GM23338 (cell line): ENCODE measurements around the gene FCHO2. TPM values are rescaled to one million over a fixed set of nuclear protein-coding genes. Genes with fewer than 3 reads are reported as not detected.

Experiments used
- ATAC-seq: fragments of 200-7000 bp; cut with Tn5 transposase; 3 replicates; pipeline ENCODE4 v1.9.1; 2020
- DNase-seq: peaks from one replicate; pipeline ENCODE4 v3.0.0-alpha.2; 2015; ENCODE audit warnings: low spot score
- H2AFZ ChIP-seq: fragments of 200-600 bp; sonication (generic); 2 replicates; pipeline ENCODE4 v1.8.0; 2016; ENCODE audit warnings: antibody characterized with exemption, mild to moderate bottlenecking, moderate library complexity
- H3F3A ChIP-seq: fragments of 200-600 bp; sonication (generic); replicated peaks from 2 replicates; pipeline ENCODE4 v1.8.0; 2017; ENCODE audit warnings: antibody characterized with exemption, mixed run types, low read depth
- H3K27ac ChIP-seq: fragments of 200-600 bp; sonication (generic); 2 replicates; pipeline ENCODE4 v1.6.1; 2016; ENCODE audit warnings: low read depth
- H3K27me3 ChIP-seq: fragments of 200-600 bp; sonication (generic); 2 replicates; pipeline ENCODE4 v1.8.0; 2016; ENCODE audit warnings: mild to moderate bottlenecking, mixed run types, moderate library complexity; ENCODE audit not compliant: insufficient read depth
- H3K36me3 ChIP-seq: fragments of 200-600 bp; sonication (generic); 2 replicates; pipeline ENCODE4 v1.8.0; 2016; ENCODE audit warnings: mild to moderate bottlenecking; ENCODE audit not compliant: insufficient read depth
- H3K4me1 ChIP-seq: fragments of 200-600 bp; sonication (generic); 2 replicates; pipeline ENCODE4 v1.8.0; 2016; ENCODE audit warnings: mild to moderate bottlenecking, moderate library complexity; ENCODE audit not compliant: insufficient read depth
- H3K4me2 ChIP-seq: fragments of 200-600 bp; sonication (generic); 2 replicates; pipeline ENCODE4 v1.7.1; 2017; ENCODE audit warnings: mixed run types
- H3K4me3 ChIP-seq: fragments of 200-600 bp; sonication (generic); 2 replicates; pipeline ENCODE4 v1.6.1; 2016; ENCODE audit warnings: mixed run types
- H3K79me2 ChIP-seq: fragments of 200-600 bp; sonication (generic); replicated peaks from 2 replicates; pipeline ENCODE4 v1.8.0; 2017; ENCODE audit warnings: mild to moderate bottlenecking; ENCODE audit not compliant: insufficient read depth
- H3K9me2 ChIP-seq: fragments of 200-600 bp; sonication (generic); 2 replicates; pipeline ENCODE4 v1.8.0; 2017; ENCODE audit not compliant: insufficient read depth
- H4K20me1 ChIP-seq: fragments of 200-600 bp; sonication (generic); replicated peaks from 2 replicates; pipeline ENCODE4 v1.8.0; 2017; ENCODE audit warnings: mild to moderate bottlenecking; ENCODE audit not compliant: insufficient read depth
- H3K27ac Mint-ChIP-seq: 2 replicates; pipeline ENCODE4 v1.8.0; 2020; ENCODE audit warnings: inconsistent platforms, mild to moderate bottlenecking, moderate library complexity, mixed read lengths
- H3K27me3 Mint-ChIP-seq: 3 replicates; pipeline ENCODE4 v1.8.0; 2022; ENCODE audit warnings: low read depth, mild to moderate bottlenecking, moderate library complexity, mixed read lengths, inconsistent platforms; ENCODE audit not compliant: insufficient read depth, poor library complexity
- H3K36me3 Mint-ChIP-seq: 3 replicates; pipeline ENCODE4 v1.8.0; 2021; ENCODE audit warnings: low read depth, mild to moderate bottlenecking, inconsistent platforms, moderate library complexity, mixed read lengths
- H3K4me1 Mint-ChIP-seq: 3 replicates; pipeline ENCODE4 v1.8.0; 2020; ENCODE audit warnings: mild to moderate bottlenecking, inconsistent platforms, mixed read lengths
- H3K4me3 Mint-ChIP-seq: 3 replicates; pipeline ENCODE4 v1.8.0; 2021; ENCODE audit warnings: moderate library complexity, mild to moderate bottlenecking, inconsistent platforms, mixed read lengths
- H3K9me3 Mint-ChIP-seq: 3 replicates; pipeline ENCODE4 v1.8.0; 2020; ENCODE audit warnings: moderate library complexity, mild to moderate bottlenecking, inconsistent platforms, mixed read lengths
- CREB1 ChIP-seq: fragments of 250-450 bp; sonication (Bioruptor Pico); IDR thresholded peaks from 2 replicates; pipeline ENCODE4 v1.5.0; 2020; ENCODE audit warnings: low read depth, mild to moderate bottlenecking, moderate library complexity
- EZH2 ChIP-seq: fragments of 200-600 bp; sonication (generic); IDR thresholded peaks from one replicate; pipeline ENCODE4 v1.8.0; 2017; ENCODE audit warnings: antibody characterized with exemption, mild to moderate bottlenecking, low read depth; ENCODE audit not compliant: unreplicated experiment
- EZH2phosphoT487 ChIP-seq: fragments of 200-600 bp; sonication (generic); IDR thresholded peaks from one replicate; pipeline ENCODE4 v1.8.1; 2018; ENCODE audit warnings: antibody characterized with exemption; ENCODE audit not compliant: unreplicated experiment
- JUNB ChIP-seq: IDR thresholded peaks from one replicate; pipeline ENCODE4 v1.6.1; 2016; ENCODE audit warnings: antibody characterized with exemption; ENCODE audit not compliant: unreplicated experiment
- NANOG ChIP-seq: IDR thresholded peaks from 2 replicates; pipeline ENCODE4 v1.6.1; 2016; ENCODE audit warnings: antibody characterized with exemption, borderline replicate concordance
- POLR2AphosphoS5 ChIP-seq: IDR thresholded peaks from 2 replicates; pipeline ENCODE4 v1.6.1; 2016; ENCODE audit warnings: antibody characterized with exemption, low read depth
- STAT1 ChIP-seq: IDR thresholded peaks from one replicate; pipeline ENCODE4 v1.6.1; 2016; ENCODE audit warnings: antibody characterized with exemption; ENCODE audit not compliant: unreplicated experiment
- ZNF114 ChIP-seq: fragments of 250-450 bp; sonication (Bioruptor Pico); IDR thresholded peaks from 2 replicates; pipeline ENCODE4 v1.5.0; 2020; ENCODE audit warnings: mild to moderate bottlenecking, moderate library complexity
- ZNF331 ChIP-seq: fragments of 250-450 bp; sonication (Bioruptor Pico); IDR thresholded peaks from 2 replicates; pipeline ENCODE4 v1.5.0; 2020; ENCODE audit warnings: low read depth, mild to moderate bottlenecking, moderate library complexity
- polyA plus RNA-seq: library from polyadenylated mRNA; unstranded; fragments of >200 nt; fragmentation: Nextera tagmentation; extraction: Ambion mirVana; gene quantifications from 2 replicates; pipeline ENCODE4 v1.2.1, GENCODE V29; 2016
- total RNA-seq: library from RNA; depleted of rRNA; stranded (reverse); fragments of >200 nt; shearing (Covaris generic); gene quantifications from 2 replicates; pipeline ENCODE4 v1.2.3, GENCODE V29; 2014
- TF ChIP-seq, protein P1 (sequence below), 2 experiments: fragments of 200-600 bp in 1 of 2; sonication (generic) in 1 of 2; conservative IDR thresholded peaks; 2 replicates each; pipeline versions ENCODE4 v1.5.1 to v1.6.1; 2016 to 2017; ENCODE audit warnings: antibody characterized with exemption in 2 of 2, low read depth in 2 of 2, mild to moderate bottlenecking in 2 of 2, moderate library complexity in 1 of 2
- TF ChIP-seq, protein P2 (sequence below): IDR thresholded peaks from one replicate; pipeline ENCODE4 v1.6.1; 2018; ENCODE audit warnings: antibody characterized with exemption; ENCODE audit not compliant: unreplicated experiment
- TF ChIP-seq, protein P3 (sequence below): IDR thresholded peaks from 2 replicates; pipeline ENCODE4 v1.6.1; 2016; ENCODE audit warnings: antibody characterized with exemption
- TF ChIP-seq, protein P4 (sequence below): fragments of 250-450 bp; sonication (Bioruptor Pico); IDR thresholded peaks from 2 replicates; pipeline ENCODE4 v1.5.0; 2020; ENCODE audit warnings: mild to moderate bottlenecking, moderate library complexity

The FCHO2 gene
- total and polyA plus RNA-seq, 2 experiments from 2014 or later: 8.4 to 10.1 TPM

DNA sequence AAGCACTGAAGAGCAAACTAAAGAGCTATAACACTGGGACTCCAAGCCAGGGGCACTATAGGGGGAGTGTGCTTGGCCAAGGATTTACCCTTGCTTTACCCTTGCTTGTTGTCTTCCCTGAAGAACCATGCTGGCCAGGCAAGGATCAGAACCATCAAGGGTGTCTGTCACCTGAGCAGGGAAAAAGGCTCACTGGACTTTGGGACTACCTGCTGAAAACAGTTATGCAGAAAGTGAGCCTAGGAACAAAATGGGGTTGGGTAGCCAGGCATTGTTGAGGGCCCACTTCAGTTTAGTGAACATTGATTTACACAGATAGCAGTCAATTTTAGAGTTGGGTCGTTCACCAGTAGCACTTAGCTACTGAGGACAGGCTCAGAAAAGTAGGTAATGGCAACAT lies 156.5 kb downstream of the FCHO2 start:
- H3K79me2 ChIP-seq: no peaks in the 10 kb centered on the region
- H3K36me3 Mint-ChIP-seq: no peaks in the 10 kb centered on the region; the same call in 2 of the 3 replicates
- H3K36me3 ChIP-seq: no peaks in the 10 kb centered on the region
- H3K4me1 ChIP-seq: peaks cover 5% of the 10 kb centered on the region; the same call in 1 of the 2 replicates
- no peaks in the 10 kb centered on the region for H4K20me1 ChIP-seq
- peaks cover 5% of the 10 kb centered on the region; the same call in 2 of the 3 replicates for H3K4me1 Mint-ChIP-seq
- no peak overlapping the region for H3K4me3 ChIP-seq
- no peaks in the 10 kb centered on the region for H3K9me3 Mint-ChIP-seq
- no peak for ATAC-seq
- no peaks in the 10 kb centered on the region for H3K9me2 ChIP-seq
- H3K27ac Mint-ChIP-seq: no peak overlapping the region
- H3K4me2 ChIP-seq: no peak overlapping the region
- H3K27me3 ChIP-seq: 0 out of 2 replicates have a peak, but pooled peaks cover under 1% of the 10 kb centered on the region
- no peak overlapping the region for H3K4me3 Mint-ChIP-seq
- peaks cover 2% of the 10 kb centered on the region for H3K27me3 Mint-ChIP-seq
- H2AFZ ChIP-seq: no peak overlapping the region
- no peak overlapping the region for H3K27ac ChIP-seq
- TF ChIP-seq, protein P1, sequence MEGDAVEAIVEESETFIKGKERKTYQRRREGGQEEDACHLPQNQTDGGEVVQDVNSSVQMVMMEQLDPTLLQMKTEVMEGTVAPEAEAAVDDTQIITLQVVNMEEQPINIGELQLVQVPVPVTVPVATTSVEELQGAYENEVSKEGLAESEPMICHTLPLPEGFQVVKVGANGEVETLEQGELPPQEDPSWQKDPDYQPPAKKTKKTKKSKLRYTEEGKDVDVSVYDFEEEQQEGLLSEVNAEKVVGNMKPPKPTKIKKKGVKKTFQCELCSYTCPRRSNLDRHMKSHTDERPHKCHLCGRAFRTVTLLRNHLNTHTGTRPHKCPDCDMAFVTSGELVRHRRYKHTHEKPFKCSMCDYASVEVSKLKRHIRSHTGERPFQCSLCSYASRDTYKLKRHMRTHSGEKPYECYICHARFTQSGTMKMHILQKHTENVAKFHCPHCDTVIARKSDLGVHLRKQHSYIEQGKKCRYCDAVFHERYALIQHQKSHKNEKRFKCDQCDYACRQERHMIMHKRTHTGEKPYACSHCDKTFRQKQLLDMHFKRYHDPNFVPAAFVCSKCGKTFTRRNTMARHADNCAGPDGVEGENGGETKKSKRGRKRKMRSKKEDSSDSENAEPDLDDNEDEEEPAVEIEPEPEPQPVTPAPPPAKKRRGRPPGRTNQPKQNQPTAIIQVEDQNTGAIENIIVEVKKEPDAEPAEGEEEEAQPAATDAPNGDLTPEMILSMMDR (conservative IDR thresholded peaks at IDR 0.05; ENCODE audit: low read depth in 2 of 2): no peak
- TF ChIP-seq EZH2phosphoT487 (no peak), NANOG (no peak), JUNB (no peak), CREB1 (no peak), ZNF114 (CRISPR knock-in tag) (no peak), EZH2 (no peak), POLR2AphosphoS5 (no peak), ZNF331 (CRISPR knock-in tag) (no peak), STAT1 (no peak)
- TF ChIP-seq, protein P2, sequence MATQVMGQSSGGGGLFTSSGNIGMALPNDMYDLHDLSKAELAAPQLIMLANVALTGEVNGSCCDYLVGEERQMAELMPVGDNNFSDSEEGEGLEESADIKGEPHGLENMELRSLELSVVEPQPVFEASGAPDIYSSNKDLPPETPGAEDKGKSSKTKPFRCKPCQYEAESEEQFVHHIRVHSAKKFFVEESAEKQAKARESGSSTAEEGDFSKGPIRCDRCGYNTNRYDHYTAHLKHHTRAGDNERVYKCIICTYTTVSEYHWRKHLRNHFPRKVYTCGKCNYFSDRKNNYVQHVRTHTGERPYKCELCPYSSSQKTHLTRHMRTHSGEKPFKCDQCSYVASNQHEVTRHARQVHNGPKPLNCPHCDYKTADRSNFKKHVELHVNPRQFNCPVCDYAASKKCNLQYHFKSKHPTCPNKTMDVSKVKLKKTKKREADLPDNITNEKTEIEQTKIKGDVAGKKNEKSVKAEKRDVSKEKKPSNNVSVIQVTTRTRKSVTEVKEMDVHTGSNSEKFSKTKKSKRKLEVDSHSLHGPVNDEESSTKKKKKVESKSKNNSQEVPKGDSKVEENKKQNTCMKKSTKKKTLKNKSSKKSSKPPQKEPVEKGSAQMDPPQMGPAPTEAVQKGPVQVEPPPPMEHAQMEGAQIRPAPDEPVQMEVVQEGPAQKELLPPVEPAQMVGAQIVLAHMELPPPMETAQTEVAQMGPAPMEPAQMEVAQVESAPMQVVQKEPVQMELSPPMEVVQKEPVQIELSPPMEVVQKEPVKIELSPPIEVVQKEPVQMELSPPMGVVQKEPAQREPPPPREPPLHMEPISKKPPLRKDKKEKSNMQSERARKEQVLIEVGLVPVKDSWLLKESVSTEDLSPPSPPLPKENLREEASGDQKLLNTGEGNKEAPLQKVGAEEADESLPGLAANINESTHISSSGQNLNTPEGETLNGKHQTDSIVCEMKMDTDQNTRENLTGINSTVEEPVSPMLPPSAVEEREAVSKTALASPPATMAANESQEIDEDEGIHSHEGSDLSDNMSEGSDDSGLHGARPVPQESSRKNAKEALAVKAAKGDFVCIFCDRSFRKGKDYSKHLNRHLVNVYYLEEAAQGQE: no peak
- TF ChIP-seq, protein P3, sequence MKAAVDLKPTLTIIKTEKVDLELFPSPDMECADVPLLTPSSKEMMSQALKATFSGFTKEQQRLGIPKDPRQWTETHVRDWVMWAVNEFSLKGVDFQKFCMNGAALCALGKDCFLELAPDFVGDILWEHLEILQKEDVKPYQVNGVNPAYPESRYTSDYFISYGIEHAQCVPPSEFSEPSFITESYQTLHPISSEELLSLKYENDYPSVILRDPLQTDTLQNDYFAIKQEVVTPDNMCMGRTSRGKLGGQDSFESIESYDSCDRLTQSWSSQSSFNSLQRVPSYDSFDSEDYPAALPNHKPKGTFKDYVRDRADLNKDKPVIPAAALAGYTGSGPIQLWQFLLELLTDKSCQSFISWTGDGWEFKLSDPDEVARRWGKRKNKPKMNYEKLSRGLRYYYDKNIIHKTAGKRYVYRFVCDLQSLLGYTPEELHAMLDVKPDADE: no peak
- TF ChIP-seq, protein P4, sequence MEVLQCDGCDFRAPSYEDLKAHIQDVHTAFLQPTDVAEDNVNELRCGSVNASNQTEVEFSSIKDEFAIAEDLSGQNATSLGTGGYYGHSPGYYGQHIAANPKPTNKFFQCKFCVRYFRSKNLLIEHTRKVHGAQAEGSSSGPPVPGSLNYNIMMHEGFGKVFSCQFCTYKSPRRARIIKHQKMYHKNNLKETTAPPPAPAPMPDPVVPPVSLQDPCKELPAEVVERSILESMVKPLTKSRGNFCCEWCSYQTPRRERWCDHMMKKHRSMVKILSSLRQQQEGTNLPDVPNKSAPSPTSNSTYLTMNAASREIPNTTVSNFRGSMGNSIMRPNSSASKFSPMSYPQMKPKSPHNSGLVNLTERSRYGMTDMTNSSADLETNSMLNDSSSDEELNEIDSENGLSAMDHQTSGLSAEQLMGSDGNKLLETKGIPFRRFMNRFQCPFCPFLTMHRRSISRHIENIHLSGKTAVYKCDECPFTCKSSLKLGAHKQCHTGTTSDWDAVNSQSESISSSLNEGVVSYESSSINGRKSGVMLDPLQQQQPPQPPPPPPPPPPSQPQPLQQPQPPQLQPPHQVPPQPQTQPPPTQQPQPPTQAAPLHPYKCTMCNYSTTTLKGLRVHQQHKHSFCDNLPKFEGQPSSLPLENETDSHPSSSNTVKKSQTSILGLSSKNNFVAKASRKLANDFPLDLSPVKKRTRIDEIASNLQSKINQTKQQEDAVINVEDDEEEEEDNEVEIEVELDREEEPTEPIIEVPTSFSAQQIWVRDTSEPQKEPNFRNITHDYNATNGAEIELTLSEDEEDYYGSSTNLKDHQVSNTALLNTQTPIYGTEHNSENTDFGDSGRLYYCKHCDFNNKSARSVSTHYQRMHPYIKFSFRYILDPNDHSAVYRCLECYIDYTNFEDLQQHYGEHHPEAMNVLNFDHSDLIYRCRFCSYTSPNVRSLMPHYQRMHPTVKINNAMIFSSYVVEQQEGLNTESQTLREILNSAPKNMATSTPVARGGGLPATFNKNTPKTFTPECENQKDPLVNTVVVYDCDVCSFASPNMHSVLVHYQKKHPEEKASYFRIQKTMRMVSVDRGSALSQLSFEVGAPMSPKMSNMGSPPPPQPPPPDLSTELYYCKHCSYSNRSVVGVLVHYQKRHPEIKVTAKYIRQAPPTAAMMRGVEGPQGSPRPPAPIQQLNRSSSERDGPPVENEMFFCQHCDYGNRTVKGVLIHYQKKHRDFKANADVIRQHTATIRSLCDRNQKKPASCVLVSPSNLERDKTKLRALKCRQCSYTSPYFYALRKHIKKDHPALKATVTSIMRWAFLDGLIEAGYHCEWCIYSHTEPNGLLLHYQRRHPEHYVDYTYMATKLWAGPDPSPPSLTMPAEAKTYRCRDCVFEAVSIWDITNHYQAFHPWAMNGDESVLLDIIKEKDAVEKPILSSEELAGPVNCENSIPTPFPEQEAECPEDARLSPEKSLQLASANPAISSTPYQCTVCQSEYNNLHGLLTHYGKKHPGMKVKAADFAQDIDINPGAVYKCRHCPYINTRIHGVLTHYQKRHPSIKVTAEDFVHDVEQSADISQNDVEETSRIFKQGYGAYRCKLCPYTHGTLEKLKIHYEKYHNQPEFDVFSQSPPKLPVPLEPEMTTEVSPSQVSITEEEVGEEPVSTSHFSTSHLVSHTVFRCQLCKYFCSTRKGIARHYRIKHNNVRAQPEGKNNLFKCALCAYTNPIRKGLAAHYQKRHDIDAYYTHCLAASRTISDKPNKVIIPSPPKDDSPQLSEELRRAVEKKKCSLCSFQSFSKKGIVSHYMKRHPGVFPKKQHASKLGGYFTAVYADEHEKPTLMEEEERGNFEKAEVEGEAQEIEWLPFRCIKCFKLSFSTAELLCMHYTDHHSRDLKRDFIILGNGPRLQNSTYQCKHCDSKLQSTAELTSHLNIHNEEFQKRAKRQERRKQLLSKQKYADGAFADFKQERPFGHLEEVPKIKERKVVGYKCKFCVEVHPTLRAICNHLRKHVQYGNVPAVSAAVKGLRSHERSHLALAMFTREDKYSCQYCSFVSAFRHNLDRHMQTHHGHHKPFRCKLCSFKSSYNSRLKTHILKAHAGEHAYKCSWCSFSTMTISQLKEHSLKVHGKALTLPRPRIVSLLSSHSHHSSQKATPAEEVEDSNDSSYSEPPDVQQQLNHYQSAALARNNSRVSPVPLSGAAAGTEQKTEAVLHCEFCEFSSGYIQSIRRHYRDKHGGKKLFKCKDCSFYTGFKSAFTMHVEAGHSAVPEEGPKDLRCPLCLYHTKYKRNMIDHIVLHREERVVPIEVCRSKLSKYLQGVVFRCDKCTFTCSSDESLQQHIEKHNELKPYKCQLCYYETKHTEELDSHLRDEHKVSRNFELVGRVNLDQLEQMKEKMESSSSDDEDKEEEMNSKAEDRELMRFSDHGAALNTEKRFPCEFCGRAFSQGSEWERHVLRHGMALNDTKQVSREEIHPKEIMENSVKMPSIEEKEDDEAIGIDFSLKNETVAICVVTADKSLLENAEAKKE (CRISPR knock-in tag): no peak
- H3F3A ChIP-seq: no peaks in the 10 kb centered on the region
- no peak for DNase-seq
